Endothelial cell of umbilical vein (primary cell): ENCODE data around the gene CMTM2. TPM values are rescaled to one million over a fixed set of nuclear protein-coding genes. Genes with fewer than 3 reads are reported as not detected.

Source experiments
- BruUV-seq: library from RNA; stranded (reverse); fragments of 400-500 nt; replicated peaks from 2 replicates; lab custom pipeline; 2021; lab: Mats Ljungman, UMichigan
- CTCF ChIA-PET: fragments of 300-600, 350-600 bp; sonication (Branson Sonifier 250); formaldehyde crosslinking; loops from one replicate; lab custom pipeline; 2021; ENCODE audit warnings: antibody characterized with exemption, inconsistent platforms; lab: Charles Lee
- POLR2A ChIA-PET: fragments of 300-600, 350-600 bp; sonication (Branson Sonifier 250); formaldehyde crosslinking; loops from one replicate; lab custom pipeline; 2021; ENCODE audit warnings: antibody characterized with exemption, inconsistent platforms; lab: Charles Lee
- DNase-seq: peaks from one replicate; pipeline ENCODE4 v3.0.0-alpha.2; 2011; ENCODE audit warnings: low read depth, low spot score
- FAIRE-seq: peaks from 2 replicates; lab custom pipeline; 2011; peaks lifted over from hg19 to GRCh38; lab: Jason Lieb, UNC
- H2AFZ ChIP-seq: 2 replicates; pipeline ENCODE4 v1.6.0; 2012; ENCODE audit warnings: low read depth, low read length, control low read depth, inconsistent platforms
- H3K27ac ChIP-seq: 2 replicates; pipeline ENCODE4 v1.5.1; 2011; ENCODE audit warnings: low read depth, mild to moderate bottlenecking, control low read depth, low read length, moderate library complexity; ENCODE audit not compliant: insufficient read depth
- H3K27me3 ChIP-seq, 2 experiments: 2 replicates each; pipeline versions ENCODE4 v1.6.0 to v1.6.1; 2011; ENCODE audit warnings: low read length in 2 of 2, mixed read lengths in 1 of 2; ENCODE audit not compliant: control insufficient read depth in 2 of 2, insufficient read depth in 2 of 2
- H3K36me3 ChIP-seq, 2 experiments: 2 replicates in 1 of 2; 3 replicates in 1 of 2; pipeline ENCODE4 v1.5.1; 2011; ENCODE audit warnings: low read length in 2 of 2, mild to moderate bottlenecking in 1 of 2, moderate library complexity in 1 of 2; ENCODE audit not compliant: control insufficient read depth in 2 of 2, insufficient read depth in 2 of 2; ENCODE audit errors: extremely low read depth in 1 of 2
- H3K4me1 ChIP-seq: 3 replicates; pipeline ENCODE4 v1.5.1; 2011; ENCODE audit warnings: mild to moderate bottlenecking, low read length; ENCODE audit not compliant: control insufficient read depth, insufficient read depth; ENCODE audit errors: extremely low read depth
- H3K4me2 ChIP-seq: 2 replicates; pipeline ENCODE4 v1.6.1; 2011; ENCODE audit warnings: low read length, control low read depth, mixed read lengths; ENCODE audit not compliant: insufficient read depth
- H3K4me3 ChIP-seq, 3 experiments: fragments of 200-600 bp in 1 of 3; sonication (generic), shearing (Covaris generic) in 1 of 3; replicated peaks in 1 of 3; 2 replicates each; pipeline ENCODE4 v1.5.1; 2011 to 2016; ENCODE audit warnings: control low read depth in 3 of 3, low read length in 3 of 3, mild to moderate bottlenecking in 2 of 3, inconsistent platforms in 1 of 3, low read depth in 1 of 3, moderate library complexity in 1 of 3; ENCODE audit not compliant: insufficient read depth in 1 of 3
- H3K79me2 ChIP-seq: 2 replicates; pipeline ENCODE4 v1.6.0; 2012; ENCODE audit warnings: low read length, inconsistent platforms; ENCODE audit not compliant: control insufficient read depth, insufficient read depth
- H3K9ac ChIP-seq: replicated peaks from 2 replicates; pipeline ENCODE3; 2011; ENCODE audit warnings: low read length, control low read depth; ENCODE audit not compliant: insufficient read depth; ENCODE audit errors: extremely low read depth
- H3K9me1 ChIP-seq: replicated peaks from 3 replicates; pipeline ENCODE4 v1.6.0; 2011; ENCODE audit warnings: mild to moderate bottlenecking, low read length; ENCODE audit not compliant: control insufficient read depth, insufficient read depth; ENCODE audit errors: extremely low read depth
- H3K9me3 ChIP-seq: replicated peaks from 2 replicates; pipeline ENCODE4 v1.5.1; 2012; ENCODE audit warnings: low read length, inconsistent platforms; ENCODE audit not compliant: control insufficient read depth, insufficient read depth
- H4K20me1 ChIP-seq: replicated peaks from 2 replicates; pipeline ENCODE3; 2011; ENCODE audit warnings: mild to moderate bottlenecking, low read length; ENCODE audit not compliant: control insufficient read depth, insufficient read depth; ENCODE audit errors: extremely low read depth
- EZH2 ChIP-seq: IDR thresholded peaks from 2 replicates; pipeline ENCODE4 v1.6.1; 2012; ENCODE audit warnings: borderline replicate concordance, low read depth, mild to moderate bottlenecking, moderate library complexity, low read length, inconsistent platforms; ENCODE audit not compliant: severe bottlenecking
- FOS ChIP-seq: IDR thresholded peaks from 2 replicates; pipeline ENCODE4 v1.6.1; 2011; ENCODE audit warnings: mild to moderate bottlenecking, low read length, moderate library complexity, borderline replicate concordance; ENCODE audit not compliant: insufficient read depth
- GATA2 ChIP-seq: IDR thresholded peaks from 2 replicates; pipeline ENCODE4 v1.7.0; 2011; ENCODE audit warnings: low read depth, mild to moderate bottlenecking, moderate library complexity, mixed read lengths, low read length; ENCODE audit not compliant: insufficient read length, insufficient read depth
- JUN ChIP-seq: IDR thresholded peaks from 2 replicates; pipeline ENCODE4 v1.6.1; 2011; ENCODE audit warnings: borderline replicate concordance, low read depth; ENCODE audit not compliant: insufficient read length, insufficient read depth
- MYC ChIP-seq: IDR thresholded peaks from one replicate; pipeline ENCODE4 v1.6.1; 2011; ENCODE audit warnings: mild to moderate bottlenecking, low read depth, low read length
- POLR2A ChIP-seq: IDR thresholded peaks from 2 replicates; pipeline ENCODE4 v1.6.1; 2012; ENCODE audit warnings: low read depth, mild to moderate bottlenecking, control low read depth, low read length
- POLR2AphosphoS5 ChIP-seq: IDR thresholded peaks from 2 replicates; pipeline ENCODE4 v1.6.1; 2012; ENCODE audit warnings: low read depth, mild to moderate bottlenecking, control low read depth, low read length, moderate library complexity; ENCODE audit not compliant: insufficient read depth
- dilution Hi-C: fragments of 300-500 bp; cut with MboI; formaldehyde crosslinking; loops from one replicate; pipeline ENCODE4 v1.15.0; 2019; ENCODE audit warnings: low sequenced_read_pairs; ENCODE audit not compliant: extremely low pct_ligation_motif_present
- intact Hi-C: fragments of 100-400 bp; cut with micrococcal nuclease; formaldehyde crosslinking; loops from one replicate; pipeline ENCODE4 v1.10.0; 2022
- polyA plus RNA-seq, 4 experiments: library from polyadenylated mRNA; depleted of rRNA in 3 of 4; stranded (reverse) in 3 of 4; unstranded in 1 of 4; fragments of >200 nt; gene quantifications; 2 replicates each; pipeline versions ENCODE4 v1.2.1 to v1.2.3, GENCODE V29; 2011 to 2012; ENCODE audit warnings: missing spikeins in 1 of 4
- total RNA-seq: library from RNA; stranded (reverse); gene quantifications from 2 replicates; pipeline ENCODE4 v1.2.3, GENCODE V29; 2021
- TF ChIP-seq, protein P1 (sequence below): IDR thresholded peaks from 2 replicates; pipeline ENCODE4 v1.6.1; 2011; ENCODE audit not compliant: insufficient read depth, insufficient read length
- TF ChIP-seq, protein P2 (sequence below), 2 donors: IDR thresholded peaks; 1 replicate in 1 of 2; 2 replicates in 1 of 2; pipeline ENCODE4 v1.5.1; 2011; ENCODE audit warnings: low read length in 2 of 2, mild to moderate bottlenecking in 2 of 2, moderate library complexity in 2 of 2, control low read depth in 1 of 2, inconsistent platforms in 1 of 2, low read depth in 1 of 2; ENCODE audit not compliant: insufficient read depth in 1 of 2; ENCODE audit errors: extremely low read depth in 1 of 2

The CMTM2 gene
- total and polyA plus RNA-seq, 2 donors (not counting 3 experiments of a cell fraction or from before 2014, with no cell fraction given), result not detected

- H4K20me1 ChIP-seq, result no peaks in the 10 kb centered on the region
- no peak overlapping the region for H3K9ac ChIP-seq
- no peaks in the 10 kb centered on the region for H3K36me3 ChIP-seq
- DNase-seq, result no peak
- intact Hi-C loops (no loop called here), dilution Hi-C loops (no loop called here)
- POLR2A ChIA-PET, result no interaction called here
- FAIRE-seq, result no peak
- H2AFZ ChIP-seq, result no peak overlapping the region
- H3K9me1 ChIP-seq, result no peaks in the 10 kb centered on the region
- H3K27me3 ChIP-seq, result peaks cover 4 to 10% of the 10 kb centered on the region in 2 experiments
- no peak overlapping the region for H3K27ac ChIP-seq
- no peak overlapping the region for H3K4me2 ChIP-seq
- TF ChIP-seq, protein P1, sequence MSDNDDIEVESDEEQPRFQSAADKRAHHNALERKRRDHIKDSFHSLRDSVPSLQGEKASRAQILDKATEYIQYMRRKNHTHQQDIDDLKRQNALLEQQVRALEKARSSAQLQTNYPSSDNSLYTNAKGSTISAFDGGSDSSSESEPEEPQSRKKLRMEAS, result no peak
- TF ChIP-seq MYC (no peak), JUN (no peak), EZH2 (no peak), POLR2A (no peak), FOS (no peak), POLR2AphosphoS5 (no peak), GATA2 (no peak)
- TF ChIP-seq, protein P2, sequence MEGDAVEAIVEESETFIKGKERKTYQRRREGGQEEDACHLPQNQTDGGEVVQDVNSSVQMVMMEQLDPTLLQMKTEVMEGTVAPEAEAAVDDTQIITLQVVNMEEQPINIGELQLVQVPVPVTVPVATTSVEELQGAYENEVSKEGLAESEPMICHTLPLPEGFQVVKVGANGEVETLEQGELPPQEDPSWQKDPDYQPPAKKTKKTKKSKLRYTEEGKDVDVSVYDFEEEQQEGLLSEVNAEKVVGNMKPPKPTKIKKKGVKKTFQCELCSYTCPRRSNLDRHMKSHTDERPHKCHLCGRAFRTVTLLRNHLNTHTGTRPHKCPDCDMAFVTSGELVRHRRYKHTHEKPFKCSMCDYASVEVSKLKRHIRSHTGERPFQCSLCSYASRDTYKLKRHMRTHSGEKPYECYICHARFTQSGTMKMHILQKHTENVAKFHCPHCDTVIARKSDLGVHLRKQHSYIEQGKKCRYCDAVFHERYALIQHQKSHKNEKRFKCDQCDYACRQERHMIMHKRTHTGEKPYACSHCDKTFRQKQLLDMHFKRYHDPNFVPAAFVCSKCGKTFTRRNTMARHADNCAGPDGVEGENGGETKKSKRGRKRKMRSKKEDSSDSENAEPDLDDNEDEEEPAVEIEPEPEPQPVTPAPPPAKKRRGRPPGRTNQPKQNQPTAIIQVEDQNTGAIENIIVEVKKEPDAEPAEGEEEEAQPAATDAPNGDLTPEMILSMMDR (IDR thresholded peaks at IDR 0.05; ENCODE audit: extremely low read depth in 1 of 2, insufficient read depth in 1 of 2, low read depth in 1 of 2, low read length in 2 of 2), result no peak
- CTCF ChIA-PET, result interaction anchor here (1.0 to 1.8 kb wide), 4 partner anchors 10 to 58 kb away, joined by 3 to 9 read pairs (median 4); no protein-coding TSS in a partner anchor
- BruUV-seq, result no TSS peak
- no peaks in the 10 kb centered on the region for H3K79me2 ChIP-seq
- no peaks in the 10 kb centered on the region for H3K9me3 ChIP-seq
- peaks cover 24% of the 10 kb centered on the region for H3K4me1 ChIP-seq
- H3K4me3 ChIP-seq, result no peak overlapping the region
These were observed 5.2 kb upstream of the CMTM2 start for GRCh38 chr16:66574081-66574480.
